HEK293 (cell line): ENCODE results near the gene C19orf44.

ENCODE experiments used
- CTCF ChIA-PET: fragments of 350-600 bp; formaldehyde crosslinking; extraction: SDS; loops from one replicate; lab custom pipeline; 2021; ENCODE audit warnings: antibody characterized with exemption; lab: Yijun Ruan, JAX
- POLR2A ChIA-PET: fragments of 300-600 bp; formaldehyde crosslinking; extraction: SDS; loops from one replicate; lab custom pipeline; 2020; ENCODE audit warnings: antibody characterized with exemption, inconsistent platforms; lab: Yijun Ruan, JAX
- H3K27ac ChIP-seq: fragments of 200-500 bp; sonication (Bioruptor generic); 2 replicates; pipeline ENCODE4 v1.5.1; 2014; ENCODE audit warnings: low read depth, low read length, control low read depth, inconsistent platforms; ENCODE audit errors: extremely low read depth
- H3K36me3 ChIP-seq, 2 experiments: fragments of 200-500 bp in 1 of 2; sonication (Bioruptor generic) in 1 of 2; 1 replicate in 1 of 2; 2 replicates in 1 of 2; pipeline ENCODE4 v1.5.1; 2014 to 2017; ENCODE audit warnings: inconsistent platforms in 2 of 2, low read length in 2 of 2; ENCODE audit not compliant: control insufficient read depth in 2 of 2, insufficient read depth in 1 of 2
- H3K4me1 ChIP-seq: fragments of 200-500 bp; sonication (Bioruptor generic); 2 replicates; pipeline ENCODE4 v1.5.1; 2014; ENCODE audit warnings: mild to moderate bottlenecking, low read length, inconsistent platforms; ENCODE audit not compliant: control insufficient read depth, insufficient read depth
- H3K4me3 ChIP-seq: 2 replicates; pipeline ENCODE4 v1.5.1; 2011; ENCODE audit warnings: low read depth, mild to moderate bottlenecking, control low read depth, low read length, moderate library complexity
- H3K9me3 ChIP-seq: fragments of 200-500 bp; sonication (Bioruptor generic); 2 replicates; pipeline ENCODE4 v1.5.1; 2014; ENCODE audit warnings: low read depth, low read length, inconsistent platforms; ENCODE audit not compliant: control insufficient read depth, insufficient read depth
- HOXA7 ChIP-seq: sonication (generic); formaldehyde crosslinking; IDR thresholded peaks from 2 replicates; pipeline ENCODE4 v1.8.1; 2022; ENCODE audit warnings: missing genetic modification reagents, borderline replicate concordance
- MYNN ChIP-seq: fragments of 450-650 bp; formaldehyde crosslinking; IDR thresholded peaks from 2 replicates; pipeline ENCODE4 v1.5.1; 2016; ENCODE audit warnings: missing biosample characterization, missing genetic modification characterization, borderline replicate concordance
- OVOL3 ChIP-seq: fragments of 450-650 bp; formaldehyde crosslinking; IDR thresholded peaks from 2 replicates; pipeline ENCODE4 v1.5.1; 2016; ENCODE audit warnings: missing biosample characterization, missing genetic modification characterization
- SETDB1 ChIP-seq: IDR thresholded peaks from one replicate; pipeline ENCODE4 v1.6.1; 2017; ENCODE audit warnings: mild to moderate bottlenecking, low read length, moderate library complexity, mixed read lengths; ENCODE audit not compliant: insufficient read length
- YY2 ChIP-seq: fragments of 450-650 bp; formaldehyde crosslinking; IDR thresholded peaks from 2 replicates; pipeline ENCODE4 v1.5.1; 2016; ENCODE audit warnings: missing biosample characterization, missing genetic modification characterization
- ZBTB26 ChIP-seq: fragments of 450-650 bp; formaldehyde crosslinking; optimal IDR thresholded peaks from 2 replicates; pipeline ENCODE3; 2016; ENCODE audit warnings: missing biosample characterization, mild to moderate bottlenecking, missing genetic modification characterization
- ZFHX2 ChIP-seq: fragments of 450-650 bp; formaldehyde crosslinking; conservative IDR thresholded peaks from 2 replicates; pipeline ENCODE4 v1.5.1; 2016; ENCODE audit warnings: missing biosample characterization, missing genetic modification characterization
- ZFP41 ChIP-seq: fragments of 450-650 bp; formaldehyde crosslinking; IDR thresholded peaks from 2 replicates; pipeline ENCODE4 v1.5.1; 2016; ENCODE audit warnings: missing biosample characterization, missing genetic modification characterization, borderline replicate concordance
- ZNF133 ChIP-seq: fragments of 450-650 bp; formaldehyde crosslinking; IDR thresholded peaks from 2 replicates; pipeline ENCODE4 v1.5.1; 2016; ENCODE audit warnings: missing biosample characterization, missing genetic modification characterization
- ZNF155 ChIP-seq: fragments of 450-650 bp; formaldehyde crosslinking; IDR thresholded peaks from 2 replicates; pipeline ENCODE4 v1.5.1; 2016; ENCODE audit warnings: missing biosample characterization, missing genetic modification characterization
- ZNF169 ChIP-seq: fragments of 450-650 bp; formaldehyde crosslinking; IDR thresholded peaks from 2 replicates; pipeline ENCODE4 v1.5.1; 2016; ENCODE audit warnings: missing biosample characterization, missing genetic modification characterization
- ZNF221 ChIP-seq: fragments of 450-650 bp; formaldehyde crosslinking; IDR thresholded peaks from 2 replicates; pipeline ENCODE4 v1.5.1; 2017; ENCODE audit warnings: missing biosample characterization, missing genetic modification characterization, borderline replicate concordance
- ZNF23 ChIP-seq: fragments of 450-650 bp; formaldehyde crosslinking; IDR thresholded peaks from 2 replicates; pipeline ENCODE4 v1.5.1; 2016; ENCODE audit warnings: missing biosample characterization, missing genetic modification characterization, borderline replicate concordance
- ZNF239 ChIP-seq: fragments of 450-650 bp; formaldehyde crosslinking; IDR thresholded peaks from 2 replicates; pipeline ENCODE4 v1.5.1; 2016; ENCODE audit warnings: missing biosample characterization, missing genetic modification characterization
- ZNF398 ChIP-seq: fragments of 450-650 bp; formaldehyde crosslinking; IDR thresholded peaks from 2 replicates; pipeline ENCODE4 v1.5.1; 2017; ENCODE audit warnings: missing biosample characterization, missing genetic modification characterization
- ZNF544 ChIP-seq: fragments of 450-650 bp; formaldehyde crosslinking; IDR thresholded peaks from 2 replicates; pipeline ENCODE4 v1.5.0; 2017; ENCODE audit warnings: missing biosample characterization, missing genetic modification characterization
- ZNF624 ChIP-seq: fragments of 450-650 bp; formaldehyde crosslinking; IDR thresholded peaks from 2 replicates; pipeline ENCODE4 v1.5.1; 2017; ENCODE audit warnings: missing biosample characterization, missing genetic modification characterization
- ZNF654 ChIP-seq: fragments of 450-650 bp; formaldehyde crosslinking; IDR thresholded peaks from 2 replicates; pipeline ENCODE4 v1.5.1; 2016; ENCODE audit warnings: low read depth, missing biosample characterization, missing genetic modification characterization
- ZNF707 ChIP-seq: fragments of 450-650 bp; formaldehyde crosslinking; IDR thresholded peaks from 2 replicates; pipeline ENCODE4 v1.5.1; 2016; ENCODE audit warnings: missing biosample characterization, missing genetic modification characterization
- ZSCAN4 ChIP-seq: fragments of 450-650 bp; formaldehyde crosslinking; IDR thresholded peaks from 2 replicates; pipeline ENCODE4 v1.5.1; 2017; ENCODE audit warnings: missing biosample characterization, missing genetic modification characterization
- TF ChIP-seq, protein P1 (sequence below): fragments of 450-650 bp; formaldehyde crosslinking; IDR thresholded peaks from 2 replicates; pipeline ENCODE4 v1.5.1; 2016; ENCODE audit warnings: missing biosample characterization, missing genetic modification characterization
- TF ChIP-seq, protein P2 (sequence below): fragments of 450-650 bp; formaldehyde crosslinking; IDR thresholded peaks from 2 replicates; pipeline ENCODE4 v1.5.1; 2017; ENCODE audit warnings: missing biosample characterization, mild to moderate bottlenecking, missing genetic modification characterization, moderate library complexity
- TF ChIP-seq, protein P3 (sequence below): fragments of 450-650 bp; formaldehyde crosslinking; conservative IDR thresholded peaks from 2 replicates; pipeline ENCODE4 v1.5.1; 2016; ENCODE audit warnings: low read depth, missing biosample characterization, missing genetic modification characterization

Gene C19orf44

GRCh38 chr19:16527971-16528521 lies 31.9 kb downstream of the C19orf44 start:
- no peaks in the 10 kb centered on the region for H3K4me1 ChIP-seq
- no peaks in the 10 kb centered on the region for H3K9me3 ChIP-seq
- H3K36me3 ChIP-seq, result peaks cover 34 to 99% of the 10 kb centered on the region in 2 experiments; a peak in 2 of 3 replicates
- no peak overlapping the region for H3K27ac ChIP-seq
- CTCF ChIA-PET, result interaction anchor here (0.7 to 2.1 kb wide), 5 partner anchors 11 to 86 kb away, joined by 3 to 10 read pairs (median 4); no protein-coding TSS in a partner anchor
- POLR2A ChIA-PET, result interaction anchor here (0.6 to 0.9 kb wide), 2 partner anchors 100 to 112 kb away, joined by 4 to 6 read pairs; partner anchors contain the start of gene MED26
- peak; percentile 24; the same call in 1 of the 2 replicates for TF ChIP-seq ZNF654 (tag by site-specific recombination)
- TF ChIP-seq, protein P1, sequence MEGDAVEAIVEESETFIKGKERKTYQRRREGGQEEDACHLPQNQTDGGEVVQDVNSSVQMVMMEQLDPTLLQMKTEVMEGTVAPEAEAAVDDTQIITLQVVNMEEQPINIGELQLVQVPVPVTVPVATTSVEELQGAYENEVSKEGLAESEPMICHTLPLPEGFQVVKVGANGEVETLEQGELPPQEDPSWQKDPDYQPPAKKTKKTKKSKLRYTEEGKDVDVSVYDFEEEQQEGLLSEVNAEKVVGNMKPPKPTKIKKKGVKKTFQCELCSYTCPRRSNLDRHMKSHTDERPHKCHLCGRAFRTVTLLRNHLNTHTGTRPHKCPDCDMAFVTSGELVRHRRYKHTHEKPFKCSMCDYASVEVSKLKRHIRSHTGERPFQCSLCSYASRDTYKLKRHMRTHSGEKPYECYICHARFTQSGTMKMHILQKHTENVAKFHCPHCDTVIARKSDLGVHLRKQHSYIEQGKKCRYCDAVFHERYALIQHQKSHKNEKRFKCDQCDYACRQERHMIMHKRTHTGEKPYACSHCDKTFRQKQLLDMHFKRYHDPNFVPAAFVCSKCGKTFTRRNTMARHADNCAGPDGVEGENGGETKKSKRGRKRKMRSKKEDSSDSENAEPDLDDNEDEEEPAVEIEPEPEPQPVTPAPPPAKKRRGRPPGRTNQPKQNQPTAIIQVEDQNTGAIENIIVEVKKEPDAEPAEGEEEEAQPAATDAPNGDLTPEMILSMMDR, result 0 out of 2 replicates have a peak, but pooled peaks have one; percentile 16
- no peak for TF ChIP-seq ZNF221 (tag by site-specific recombination)
- no peak for TF ChIP-seq YY2 (tag by site-specific recombination)
- no peak for TF ChIP-seq ZNF133 (tag by site-specific recombination)
- TF ChIP-seq ZSCAN4 (tag by site-specific recombination), result no peak
- no peak for TF ChIP-seq MYNN
- no peak for TF ChIP-seq SETDB1
- no peak for TF ChIP-seq OVOL3 (tag by site-specific recombination)
- no peak overlapping the region for H3K4me3 ChIP-seq

DNA sequence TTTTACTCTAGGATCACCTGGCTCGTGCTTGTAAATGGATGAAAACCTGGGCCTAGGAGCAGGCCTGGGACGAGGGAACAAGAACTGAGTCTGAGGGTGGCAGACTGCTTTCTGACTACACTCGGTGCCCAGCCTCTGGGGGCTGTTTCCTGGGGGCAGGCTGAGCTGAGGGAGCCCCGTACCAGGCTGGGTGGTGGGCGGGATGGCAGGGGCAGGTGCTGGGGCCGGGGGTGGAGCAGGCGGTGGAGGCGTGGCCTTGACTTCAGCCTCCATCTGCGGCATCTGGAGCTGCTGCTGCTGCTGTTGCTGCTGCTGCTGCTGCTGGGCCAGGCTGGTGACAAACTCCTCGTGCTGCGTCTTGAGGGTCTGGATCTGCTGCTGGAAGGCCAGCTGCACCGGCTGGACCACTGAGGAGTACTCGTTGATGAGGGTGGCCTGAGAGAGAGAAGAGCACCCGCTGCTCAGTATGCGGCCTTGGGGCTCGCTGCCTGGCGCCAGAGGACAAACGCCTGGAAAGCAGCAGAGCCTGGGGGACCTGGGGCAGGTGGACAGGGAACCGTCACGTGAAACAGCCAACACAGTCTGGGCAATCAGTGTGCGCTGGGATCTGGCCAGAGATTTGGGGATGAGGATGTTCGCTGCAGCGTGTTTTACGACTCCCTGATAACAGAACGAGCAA lies 33.4 kb downstream of the C19orf44 start:
- peaks cover 39 to 100% of the 10 kb centered on the region in 2 experiments; a peak in 2 of 3 replicates for H3K36me3 ChIP-seq
- no peaks in the 10 kb centered on the region for H3K4me1 ChIP-seq
- no peak overlapping the region for H3K4me3 ChIP-seq
- CTCF ChIA-PET, result no interaction called here
- no peaks in the 10 kb centered on the region for H3K9me3 ChIP-seq
- POLR2A ChIA-PET, result no interaction called here
- H3K27ac ChIP-seq, result no peak overlapping the region
- peak; percentile 11 for TF ChIP-seq ZBTB26 (tag by site-specific recombination)
- no peak for TF ChIP-seq ZNF707 (tag by site-specific recombination)
- TF ChIP-seq, protein P2, sequence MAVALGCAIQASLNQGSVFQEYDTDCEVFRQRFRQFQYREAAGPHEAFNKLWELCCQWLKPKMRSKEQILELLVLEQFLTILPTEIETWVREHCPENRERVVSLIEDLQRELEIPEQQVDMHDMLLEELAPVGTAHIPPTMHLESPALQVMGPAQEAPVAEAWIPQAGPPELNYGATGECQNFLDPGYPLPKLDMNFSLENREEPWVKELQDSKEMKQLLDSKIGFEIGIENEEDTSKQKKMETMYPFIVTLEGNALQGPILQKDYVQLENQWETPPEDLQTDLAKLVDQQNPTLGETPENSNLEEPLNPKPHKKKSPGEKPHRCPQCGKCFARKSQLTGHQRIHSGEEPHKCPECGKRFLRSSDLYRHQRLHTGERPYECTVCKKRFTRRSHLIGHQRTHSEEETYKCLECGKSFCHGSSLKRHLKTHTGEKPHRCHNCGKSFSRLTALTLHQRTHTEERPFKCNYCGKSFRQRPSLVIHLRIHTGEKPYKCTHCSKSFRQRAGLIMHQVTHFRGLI (tag by site-specific recombination), result no peak
- TF ChIP-seq ZFP41 (tag by site-specific recombination), result no peak
- TF ChIP-seq ZNF398 (tag by site-specific recombination), result no peak
- no peak for TF ChIP-seq ZNF155
- no peak for TF ChIP-seq ZNF169 (tag by site-specific recombination)
- no peak for TF ChIP-seq HOXA7 (CRISPR knock-in tag)
- no peak for TF ChIP-seq ZNF624
- TF ChIP-seq, protein P3, sequence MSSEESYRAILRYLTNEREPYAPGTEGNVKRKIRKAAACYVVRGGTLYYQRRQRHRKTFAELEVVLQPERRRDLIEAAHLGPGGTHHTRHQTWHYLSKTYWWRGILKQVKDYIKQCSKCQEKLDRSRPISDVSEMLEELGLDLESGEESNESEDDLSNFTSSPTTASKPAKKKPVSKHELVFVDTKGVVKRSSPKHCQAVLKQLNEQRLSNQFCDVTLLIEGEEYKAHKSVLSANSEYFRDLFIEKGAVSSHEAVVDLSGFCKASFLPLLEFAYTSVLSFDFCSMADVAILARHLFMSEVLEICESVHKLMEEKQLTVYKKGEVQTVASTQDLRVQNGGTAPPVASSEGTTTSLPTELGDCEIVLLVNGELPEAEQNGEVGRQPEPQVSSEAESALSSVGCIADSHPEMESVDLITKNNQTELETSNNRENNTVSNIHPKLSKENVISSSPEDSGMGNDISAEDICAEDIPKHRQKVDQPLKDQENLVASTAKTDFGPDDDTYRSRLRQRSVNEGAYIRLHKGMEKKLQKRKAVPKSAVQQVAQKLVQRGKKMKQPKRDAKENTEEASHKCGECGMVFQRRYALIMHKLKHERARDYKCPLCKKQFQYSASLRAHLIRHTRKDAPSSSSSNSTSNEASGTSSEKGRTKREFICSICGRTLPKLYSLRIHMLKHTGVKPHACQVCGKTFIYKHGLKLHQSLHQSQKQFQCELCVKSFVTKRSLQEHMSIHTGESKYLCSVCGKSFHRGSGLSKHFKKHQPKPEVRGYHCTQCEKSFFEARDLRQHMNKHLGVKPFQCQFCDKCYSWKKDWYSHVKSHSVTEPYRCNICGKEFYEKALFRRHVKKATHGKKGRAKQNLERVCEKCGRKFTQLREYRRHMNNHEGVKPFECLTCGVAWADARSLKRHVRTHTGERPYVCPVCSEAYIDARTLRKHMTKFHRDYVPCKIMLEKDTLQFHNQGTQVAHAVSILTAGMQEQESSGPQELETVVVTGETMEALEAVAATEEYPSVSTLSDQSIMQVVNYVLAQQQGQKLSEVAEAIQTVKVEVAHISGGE (tag by site-specific recombination), result no peak
- peak; percentile 40 for TF ChIP-seq ZFHX2 (tag by site-specific recombination)
- no peak for TF ChIP-seq ZNF23 (tag by site-specific recombination)
- TF ChIP-seq ZNF239, result no peak
- TF ChIP-seq ZNF544, result no peak
